Activated naive CD4-positive, alpha-beta T cell (primary cell): ENCODE measurements around the gene KRT82.

ENCODE experiments used
- DNase-seq, 4 experiments: peaks; one replicate each; lab custom pipeline; 2025; lab: John Stamatoyannopoulos, UW

KRT82 gene

DNA sequence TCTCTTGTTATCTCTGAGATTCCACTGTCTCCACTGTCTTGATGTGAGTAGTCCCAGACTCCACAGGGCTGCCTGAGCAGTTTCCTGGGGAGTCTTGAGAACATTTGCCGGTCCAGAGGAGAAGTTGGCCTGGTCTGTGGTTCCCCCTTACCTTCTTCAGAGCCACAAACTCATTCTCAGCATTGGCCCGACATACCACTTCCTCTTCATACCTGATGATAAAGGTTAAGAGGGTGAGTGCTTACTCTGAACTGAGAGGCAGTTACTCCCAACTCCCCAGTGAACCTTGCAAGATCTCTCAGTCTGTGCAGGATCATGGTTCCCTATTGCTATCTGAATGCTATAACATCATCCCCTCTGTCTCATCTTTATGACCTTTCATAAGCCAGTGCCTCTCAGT, 23.3 kb downstream of the KRT82 start:
- DNase-seq = no peak

DNA sequence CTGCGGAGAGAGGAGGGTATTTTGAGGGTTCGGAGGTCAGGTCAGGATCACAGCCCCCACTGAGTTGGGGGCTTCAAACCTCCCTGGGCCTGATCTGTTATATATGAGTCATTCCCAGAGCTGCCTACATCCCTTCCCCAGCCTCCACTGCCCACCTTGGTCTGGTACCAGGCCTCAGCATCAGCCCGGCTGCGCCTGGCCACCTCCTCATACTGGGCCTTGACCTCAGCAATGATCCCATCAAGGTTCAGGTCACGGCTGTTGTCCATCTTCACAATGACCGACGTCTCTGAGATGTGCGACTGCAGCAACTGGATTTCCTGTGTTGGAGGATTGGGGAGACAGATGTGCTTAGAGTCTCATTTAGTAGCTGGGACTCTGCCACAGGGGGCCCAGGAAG, 24.9 kb downstream of the KRT82 start:
- DNase-seq = no peak

DNA sequence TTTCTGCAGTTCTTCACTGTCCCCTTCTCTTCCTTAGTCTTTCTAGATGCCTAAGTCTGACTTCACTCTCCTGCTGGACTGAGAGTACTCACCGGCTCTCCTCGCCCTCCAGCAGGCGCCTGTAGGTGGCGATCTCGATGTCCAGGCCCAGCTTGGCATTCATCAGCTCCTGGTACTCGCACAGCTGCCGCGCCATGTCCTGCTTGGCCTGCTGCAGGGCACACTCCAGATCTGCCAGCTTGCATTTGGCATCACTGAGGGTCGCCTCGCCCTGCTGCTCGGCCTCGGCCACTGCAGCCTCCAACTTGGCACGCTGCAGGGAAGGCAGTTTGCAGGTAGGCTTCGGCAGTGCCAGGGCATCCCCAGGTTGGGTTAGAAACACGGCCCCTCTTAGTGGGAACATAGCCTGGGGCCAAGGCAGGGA, 25.9 kb downstream of the KRT82 start:
- no peak for DNase-seq

DNA sequence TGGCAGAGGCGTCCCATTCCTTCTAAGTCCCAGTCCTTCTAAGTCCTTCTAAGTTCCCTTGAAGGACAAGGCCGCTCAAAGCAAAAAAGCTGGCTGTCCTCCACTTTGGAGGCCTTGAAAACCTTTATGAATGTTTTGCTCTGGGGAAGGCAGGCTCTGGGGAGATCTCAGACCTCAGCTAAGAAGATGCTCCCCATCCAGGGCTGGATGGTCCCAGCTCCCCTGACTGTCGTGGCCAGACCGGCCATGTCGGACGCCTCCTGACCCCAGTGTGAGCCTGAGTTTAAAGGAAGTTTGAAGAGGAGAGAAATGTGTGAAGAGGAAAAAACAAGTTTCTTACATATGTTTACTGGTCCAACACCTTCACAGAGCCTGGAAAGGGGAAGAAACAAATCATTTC, 26.6 kb downstream of the KRT82 start:
- no peak for DNase-seq

DNA sequence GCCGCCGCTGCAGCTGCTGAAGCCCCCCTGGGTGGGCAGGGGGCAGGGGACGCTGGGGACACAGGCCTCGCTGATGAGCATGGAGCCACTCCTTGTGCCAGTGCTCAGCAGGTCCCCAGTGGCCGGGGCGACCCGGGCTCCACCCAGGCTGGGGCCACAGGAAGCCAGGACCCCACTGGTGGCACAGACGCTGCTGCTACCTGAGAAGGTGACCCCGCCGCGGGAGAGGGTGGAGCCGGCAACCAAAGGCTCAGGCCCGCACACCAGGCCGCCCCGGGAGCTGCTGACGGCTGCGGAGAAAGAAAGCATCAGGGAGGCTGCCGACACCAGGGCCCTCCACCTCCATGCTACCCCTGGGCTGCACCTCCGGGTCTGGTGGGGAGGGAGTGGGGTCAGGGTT, 28.0 kb downstream of the KRT82 start:
- no peak for DNase-seq

DNA sequence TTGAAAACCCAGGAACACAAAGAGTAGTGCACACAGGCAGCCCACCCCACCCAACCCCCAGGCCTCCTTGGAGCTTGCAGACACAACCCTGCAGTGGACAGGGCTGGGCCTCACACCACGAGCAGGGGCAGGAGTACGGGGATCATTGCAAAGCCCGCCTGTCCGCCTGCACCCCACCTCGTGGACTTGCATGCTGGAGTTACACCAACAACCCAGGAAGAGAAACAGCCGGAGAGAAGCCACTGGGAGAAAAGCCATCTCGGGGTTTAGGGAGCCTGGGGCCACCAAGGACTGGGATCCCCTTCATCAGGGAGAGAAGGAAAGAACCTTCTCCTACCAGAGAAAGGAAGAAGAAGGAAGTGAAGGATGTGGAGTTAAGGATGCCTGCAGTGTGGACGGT, 28.9 kb downstream of the KRT82 start:
- DNase-seq = no peak

DNA sequence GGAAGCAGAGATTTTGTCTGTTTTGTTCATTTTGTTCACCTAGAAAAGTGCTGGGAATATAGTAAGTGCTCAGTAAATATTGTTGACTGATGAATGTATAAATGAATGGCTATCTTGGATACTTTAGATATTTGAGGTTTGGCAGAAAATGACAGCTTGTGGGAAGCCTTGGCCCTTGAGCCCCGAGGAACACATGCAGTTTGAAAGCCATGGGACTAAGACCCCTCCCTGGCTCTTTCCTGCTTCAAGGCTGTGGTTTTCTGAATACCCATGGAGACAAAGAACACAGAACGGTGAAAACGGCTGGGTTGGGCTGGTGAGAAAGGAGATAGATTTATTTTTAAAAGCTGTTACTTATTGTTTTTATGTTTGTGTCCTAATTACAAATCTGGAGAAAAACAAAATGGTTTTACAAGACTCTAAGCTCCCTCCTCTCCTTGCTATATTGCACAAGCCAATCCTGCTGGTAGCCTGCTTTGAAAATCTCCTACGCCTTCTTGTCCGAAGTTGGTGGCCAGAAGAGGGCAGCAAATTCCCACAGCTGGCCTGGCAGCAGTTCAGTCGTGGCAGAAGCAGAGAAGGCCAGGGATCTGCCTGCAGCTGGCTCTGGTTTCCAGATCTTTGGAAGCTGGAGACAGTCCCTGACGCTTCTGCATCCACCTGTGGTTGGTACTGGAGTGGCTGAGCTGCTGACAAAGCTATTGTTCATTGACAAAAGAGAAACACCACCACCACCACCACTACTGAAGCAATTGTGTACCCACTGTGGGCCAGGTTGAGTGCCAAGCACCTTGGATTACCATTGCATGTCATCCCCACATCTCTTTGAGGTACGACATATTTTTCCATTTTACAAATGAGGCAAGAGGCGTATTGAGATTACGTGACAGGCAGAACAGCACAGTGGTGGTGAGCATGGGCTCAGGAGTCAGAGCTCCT, 33.6 kb downstream of the KRT82 start:
- peak in 2 of 4 experiments; percentile 28 to 31 for DNase-seq

DNA sequence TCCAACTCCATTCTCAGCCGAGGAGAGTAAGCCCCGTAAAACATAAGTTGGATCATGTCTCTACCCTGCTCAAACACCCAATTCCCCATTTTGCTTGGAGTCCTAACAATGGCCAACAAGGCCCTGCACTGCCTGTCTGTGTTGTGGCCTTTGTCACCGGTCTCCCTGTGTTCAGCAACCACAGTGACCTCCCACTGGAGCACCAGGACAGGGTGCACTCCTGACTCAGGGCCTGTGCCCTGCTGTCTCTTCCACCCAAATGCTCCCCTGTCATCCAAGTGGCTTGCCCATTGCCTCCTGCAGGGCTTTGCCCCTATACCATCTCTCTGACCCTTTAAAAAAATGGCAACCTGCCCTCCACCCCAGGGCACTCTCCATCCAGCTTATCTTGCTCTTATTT, 34.4 kb downstream of the KRT82 start:
- DNase-seq = no peak

DNA sequence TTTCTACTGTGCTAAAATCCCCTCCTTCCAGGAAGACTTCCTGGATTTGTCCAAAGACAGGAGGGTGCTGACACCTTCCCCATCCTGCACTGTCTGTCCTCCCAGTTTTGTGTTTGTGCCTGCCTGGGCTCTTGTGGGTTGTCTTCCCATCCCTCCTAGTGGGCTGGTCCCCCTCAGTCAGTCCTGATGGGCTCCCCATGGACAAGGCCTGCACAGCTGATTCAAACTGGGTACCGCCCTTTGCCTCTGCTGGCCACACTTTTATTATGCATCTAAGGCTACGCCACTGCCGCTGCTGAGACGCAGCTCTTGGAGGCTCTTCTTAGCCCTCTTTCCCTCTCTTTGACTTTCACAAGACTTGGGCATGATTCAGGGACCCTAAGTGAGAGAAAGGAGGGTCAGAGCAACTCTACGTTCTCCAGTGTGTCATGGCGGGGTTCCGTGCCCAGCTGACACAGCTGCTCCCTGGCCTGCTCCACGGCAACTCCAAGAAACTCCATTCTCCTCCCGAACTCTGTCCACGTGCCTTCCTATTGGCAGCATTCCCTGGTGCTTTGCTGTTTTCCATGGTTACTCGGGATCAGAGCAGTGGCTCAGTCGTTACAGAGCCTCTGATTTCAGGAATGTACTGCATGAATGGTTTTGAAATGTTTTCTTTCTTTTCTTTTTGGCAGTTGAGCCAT, 35.1 kb downstream of the KRT82 start:
- no peak for DNase-seq

DNA sequence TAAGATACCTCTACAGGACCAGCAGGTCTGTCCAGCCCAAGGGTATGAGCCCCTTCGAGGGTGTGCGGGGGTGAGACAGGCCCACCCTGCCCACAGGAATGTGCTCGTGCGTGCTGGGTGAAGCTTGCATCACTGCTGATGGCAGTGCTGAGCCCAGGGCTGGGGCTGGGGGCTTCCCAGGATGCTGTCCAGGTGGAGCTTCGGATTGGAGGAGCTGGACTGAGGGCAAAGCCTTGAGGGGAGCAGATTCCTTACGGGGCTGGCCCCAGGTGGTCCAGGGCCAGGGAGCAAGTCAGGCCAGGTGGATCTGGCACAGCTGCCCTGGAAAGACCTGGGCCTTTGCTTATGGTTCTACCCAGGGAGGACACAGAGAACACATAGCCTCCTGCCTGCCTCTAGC, 36.3 kb downstream of the KRT82 start:
- no peak for DNase-seq

DNA sequence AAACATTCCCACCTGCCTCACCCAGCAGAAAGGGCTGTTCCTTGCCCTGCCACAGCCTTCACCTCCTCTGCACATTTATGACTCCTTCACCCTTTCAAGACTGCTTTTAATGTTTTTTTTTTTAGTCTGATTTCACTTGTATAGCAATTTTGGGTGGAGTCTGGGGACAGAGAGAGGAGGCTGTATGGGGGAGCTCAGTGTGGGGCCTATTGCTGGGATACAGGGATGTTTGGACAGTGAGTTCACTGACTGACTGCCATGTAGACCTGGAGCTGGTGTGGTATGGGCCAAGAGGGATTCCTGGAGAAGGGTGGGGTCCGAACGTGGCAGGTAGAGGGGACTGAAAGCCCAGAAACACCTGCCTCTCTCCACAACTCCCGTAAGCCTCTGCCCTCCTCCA, 36.9 kb downstream of the KRT82 start:
- DNase-seq = no peak

DNA sequence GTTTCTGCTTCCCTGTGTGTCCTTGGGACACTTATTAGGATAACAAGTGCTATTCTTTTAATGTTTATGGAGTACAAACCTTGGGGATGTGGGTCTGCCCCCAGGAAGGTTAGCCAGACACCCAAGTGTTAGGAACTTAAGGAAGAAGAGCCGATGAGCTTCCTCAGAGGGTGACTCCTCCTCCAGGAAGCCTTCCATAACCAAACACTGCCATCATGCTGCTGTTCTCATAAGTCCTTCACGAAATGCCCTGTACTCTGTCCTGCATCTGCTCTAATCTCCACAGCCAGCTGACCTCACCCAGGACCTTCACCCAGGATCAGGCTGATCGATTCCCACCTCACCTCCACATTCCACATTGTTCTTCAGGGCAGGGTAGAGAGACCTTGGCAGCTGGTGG, 37.6 kb downstream of the KRT82 start:
- DNase-seq = no peak

DNA sequence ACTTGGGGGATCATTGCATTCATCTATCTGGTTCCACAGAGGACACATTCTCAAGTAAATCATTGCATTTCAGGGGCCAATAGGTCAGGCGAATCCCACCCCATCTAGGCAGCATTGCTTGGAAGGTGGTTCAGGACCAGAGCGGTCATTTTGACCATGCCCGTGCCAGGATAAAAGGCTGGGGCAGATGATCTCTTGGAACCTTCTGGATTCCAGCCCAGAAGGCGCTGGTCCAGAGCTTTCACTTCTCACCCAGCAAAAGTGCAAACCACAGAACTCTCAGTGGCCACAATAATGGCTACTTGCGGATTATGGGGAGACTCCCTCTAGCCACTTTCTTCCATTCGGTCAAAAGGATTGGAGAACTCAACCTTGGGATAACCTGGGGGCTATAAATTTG, 38.3 kb downstream of the KRT82 start:
- DNase-seq = no peak

DNA sequence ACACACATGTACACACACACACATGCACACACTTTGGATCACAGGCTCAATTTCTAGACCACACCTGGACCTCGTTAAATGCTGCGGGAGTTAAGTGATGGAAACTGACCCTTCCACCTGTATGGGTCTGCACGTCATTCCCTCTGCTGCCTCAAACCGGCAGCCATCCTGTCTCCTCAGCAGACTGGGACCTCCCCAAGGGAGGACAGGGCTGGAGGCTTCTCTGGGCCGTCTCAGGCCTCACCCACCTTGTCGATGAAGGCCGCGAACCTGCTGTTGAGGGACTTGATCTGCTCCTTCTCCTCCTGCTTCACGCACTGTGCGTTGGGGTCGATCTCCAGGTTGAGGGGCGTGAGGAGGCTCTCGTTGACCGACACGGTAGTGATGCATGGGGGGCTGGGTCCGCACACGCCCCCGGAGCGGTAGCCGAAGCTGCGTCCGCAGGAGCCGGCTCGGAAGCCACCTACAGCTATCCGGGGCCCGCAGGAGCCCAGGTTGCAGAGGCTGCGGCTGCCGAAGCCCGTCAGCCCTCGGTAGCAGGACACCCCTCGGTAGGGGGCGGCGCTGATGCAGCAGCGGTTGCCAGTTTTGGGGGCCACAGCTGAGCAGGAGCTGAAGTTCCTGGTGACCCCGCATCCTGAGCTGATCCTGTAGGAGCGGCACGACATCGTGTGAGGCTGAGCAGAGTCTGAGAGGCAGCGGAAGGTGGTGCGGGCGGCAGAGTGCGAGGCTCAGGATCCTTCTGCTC, 39.2 kb downstream of the KRT82 start, which contains the start of gene KRT85:
TSS of gene KRT85 (minus strand) at position 744 of the 748 bp plus-strand sequence. CDS start at position 668, 76 bp downstream.
- no peak for DNase-seq

DNA sequence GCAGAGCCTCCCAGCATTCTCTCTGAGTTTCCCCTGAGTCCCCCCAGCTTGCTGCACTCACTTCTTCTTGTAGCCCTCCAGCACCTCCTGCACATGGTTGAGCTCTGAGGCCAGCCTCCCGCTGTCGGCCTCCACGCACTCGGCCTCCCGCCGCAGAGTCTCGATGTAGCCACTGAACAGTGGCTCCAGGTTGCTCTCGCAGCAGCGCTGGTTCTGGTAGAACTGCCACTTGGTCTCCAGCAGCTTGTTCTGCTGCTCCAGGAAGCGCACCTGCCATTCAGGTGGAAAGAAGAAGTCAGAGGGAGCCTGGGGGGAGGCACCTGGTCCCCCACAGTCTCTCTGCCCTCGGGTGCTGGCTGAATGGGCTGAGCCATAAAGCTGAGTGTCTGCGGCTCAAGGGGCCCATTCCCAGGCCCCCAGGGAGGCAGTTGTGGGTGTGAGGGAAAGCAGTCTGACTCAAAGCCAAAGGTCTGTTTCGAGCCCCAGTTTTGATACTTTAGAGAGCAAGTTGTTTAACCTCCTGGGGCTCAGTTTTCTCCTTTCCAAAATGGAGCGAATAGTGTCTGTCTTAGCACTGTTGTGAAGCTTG, 41.1 kb downstream of the KRT82 start:
- no peak for DNase-seq

DNA sequence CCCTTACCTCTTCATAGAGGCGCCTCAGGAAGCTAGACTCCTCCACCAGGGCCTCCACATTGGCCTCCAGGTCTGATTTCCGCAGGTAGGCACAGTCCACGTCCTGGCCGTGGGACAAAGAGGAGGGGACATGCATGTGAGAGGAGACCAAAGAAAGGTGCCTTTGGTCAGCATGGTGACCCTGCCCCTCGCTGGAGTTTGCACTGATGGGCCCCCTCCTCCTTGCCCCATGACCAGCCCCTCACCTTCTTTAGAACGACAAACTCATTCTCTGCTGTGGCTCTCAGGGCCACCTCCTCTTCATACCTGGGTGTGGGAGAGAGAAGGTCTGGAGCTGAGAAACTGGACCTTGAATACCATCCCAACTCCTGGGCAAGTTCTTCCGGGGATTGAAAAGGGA, 42.1 kb downstream of the KRT82 start:
- DNase-seq = no peak

DNA sequence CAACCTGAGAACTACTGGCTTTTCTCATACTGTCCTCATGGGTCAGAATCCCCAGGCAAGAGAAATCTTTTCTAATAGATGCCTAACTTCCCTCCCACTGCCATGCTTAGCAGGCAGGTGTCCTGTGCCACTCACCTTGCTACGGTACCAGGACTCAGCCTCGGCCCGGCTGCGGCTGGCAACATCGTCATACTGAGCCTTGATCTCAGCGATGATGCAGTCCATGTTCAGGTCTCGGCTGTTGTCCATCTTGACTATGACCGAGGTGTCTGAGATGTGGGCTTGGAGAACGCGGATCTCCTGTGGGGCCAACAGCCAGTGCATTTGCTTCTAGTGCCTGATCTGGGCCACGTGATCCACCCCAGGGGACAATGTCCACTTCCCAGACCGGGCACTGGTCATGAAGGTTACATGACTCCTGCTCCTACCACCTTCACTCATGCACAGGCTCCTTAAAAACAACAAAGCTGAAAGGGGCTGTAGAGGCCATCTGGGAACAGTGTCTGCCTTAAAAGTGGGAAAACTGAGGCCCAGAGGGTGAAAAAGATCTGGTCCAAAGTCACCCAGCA, 42.9 kb downstream of the KRT82 start:
- no peak for DNase-seq

DNA sequence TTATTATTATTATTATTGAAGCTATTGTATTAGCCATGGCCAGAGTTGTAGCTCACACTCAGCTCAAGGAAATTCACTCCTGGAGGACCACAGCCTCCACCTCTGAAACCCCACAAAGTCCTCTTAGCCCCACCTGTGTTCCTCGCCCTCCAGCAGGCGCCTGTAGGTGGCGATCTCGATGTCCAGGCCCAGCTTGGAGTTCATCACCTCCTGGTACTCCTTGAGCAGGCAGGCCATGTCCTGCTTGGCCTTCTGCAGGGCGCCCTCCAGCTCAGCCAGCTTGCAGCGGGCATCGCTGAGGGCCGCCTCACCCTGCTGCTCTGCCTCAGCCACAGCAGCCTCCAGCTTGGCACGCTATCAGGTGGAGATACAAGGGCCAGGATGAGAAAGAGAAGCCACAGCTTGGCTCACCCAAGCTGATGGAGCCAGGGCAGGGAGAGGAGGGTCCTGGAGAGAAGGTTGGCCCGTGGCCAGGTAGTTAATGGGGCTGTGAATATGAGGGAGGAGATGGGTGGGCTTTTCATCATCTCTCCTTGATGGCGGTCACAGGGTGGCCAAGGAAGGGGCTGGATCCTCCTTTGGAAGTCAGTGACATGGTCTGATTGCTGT, 43.9 kb downstream of the KRT82 start:
- DNase-seq = no peak

DNA sequence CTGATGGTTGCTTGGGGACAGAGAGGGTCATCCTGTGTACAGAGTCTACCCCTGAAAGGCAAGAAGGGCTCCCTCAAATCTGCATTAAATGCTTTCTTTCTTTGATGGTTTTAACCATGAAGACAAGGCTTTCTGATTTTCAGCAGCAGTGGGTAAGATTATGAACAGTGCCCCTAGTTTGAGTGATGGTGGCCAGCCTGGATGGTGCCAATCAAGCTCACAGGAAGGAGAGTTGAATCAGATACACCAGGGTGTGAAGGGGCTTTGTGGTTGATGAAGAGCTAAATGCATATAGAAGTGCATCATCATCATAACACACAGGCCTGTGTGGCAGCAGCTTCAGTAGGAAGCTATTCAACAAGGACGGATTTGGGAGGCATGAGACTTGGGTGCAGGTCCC, 44.6 kb downstream of the KRT82 start:
- DNase-seq = no peak

DNA sequence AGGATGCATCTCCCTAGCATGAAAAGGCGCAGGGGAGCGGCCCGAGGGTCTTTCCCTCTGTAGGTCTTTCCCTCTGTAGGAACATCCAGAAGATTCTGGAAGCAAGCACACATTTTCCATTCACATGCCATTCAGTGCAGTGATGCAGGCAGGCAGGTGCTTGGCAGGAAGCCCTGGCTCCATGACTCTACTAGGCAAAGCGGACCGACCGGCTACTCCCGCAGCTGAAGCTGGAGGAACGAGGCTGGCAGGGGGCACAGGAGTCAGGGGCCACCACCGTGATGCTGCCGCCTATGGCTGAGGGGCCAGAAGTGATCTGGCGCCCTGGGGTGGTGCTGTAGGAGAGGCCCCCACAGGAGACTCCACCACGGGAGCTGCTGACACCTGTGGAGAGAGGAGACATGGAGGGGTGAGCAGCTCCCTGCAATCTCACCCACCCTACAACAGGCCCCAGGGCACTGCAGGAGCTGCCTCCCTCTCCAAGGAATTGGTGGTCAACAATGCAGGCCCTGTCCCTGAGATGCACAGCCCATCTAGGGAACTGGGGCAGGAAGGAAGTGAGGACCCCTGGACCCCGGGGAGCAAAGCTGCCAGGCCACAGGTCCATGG, 45.4 kb downstream of the KRT82 start:
- DNase-seq = no peak

DNA sequence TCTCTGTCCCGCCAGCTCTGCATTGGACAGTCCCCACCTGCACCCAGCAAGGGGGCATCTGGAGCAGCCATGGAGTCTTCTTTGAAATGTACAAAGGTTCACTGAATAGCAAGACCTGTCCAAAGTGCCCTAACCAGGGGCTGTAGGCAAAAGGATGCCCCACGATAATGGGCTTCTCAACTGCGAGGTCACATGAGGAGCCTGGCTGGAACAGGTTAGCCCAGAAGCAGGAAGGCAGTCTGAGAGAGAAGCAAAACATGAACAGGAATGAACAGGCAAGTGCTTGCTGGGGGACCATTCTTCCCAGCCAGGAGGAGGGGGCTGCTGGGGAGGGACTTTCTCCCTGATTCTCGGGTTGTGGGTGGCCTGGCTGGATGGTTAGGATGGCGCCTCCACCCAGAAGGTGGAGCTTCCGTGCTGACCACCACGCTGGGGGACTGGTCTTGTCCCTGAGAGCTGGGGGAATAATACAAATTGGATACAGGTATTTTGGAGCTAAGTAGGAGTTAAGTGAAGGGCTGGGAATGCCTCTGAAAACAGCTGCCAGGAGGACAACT, 46.0 kb downstream of the KRT82 start:
- DNase-seq = no peak
